Gastrocnemius medialis (tissue), 4 donors: ENCODE data around the gene CCDC172. TPM values are rescaled to one million over a fixed set of nuclear protein-coding genes. Genes with fewer than 3 reads are reported as not detected.

Source experiments
- ATAC-seq, 2 donors: fragments of 150-250 bp; one replicate each; pipeline ENCODE4 v1.9.1; 2016
- DNase-seq, 2 donors: peaks; one replicate each; pipeline ENCODE4 v3.0.0-alpha.2; 2019
- H3K27ac ChIP-seq, 4 donors: fragments of 200-600 bp; sonication (generic); 1 replicate in 1 of 4; 2 replicates in 3 of 4; pipeline ENCODE4 v1.5.1; 2016 to 2018; ENCODE audit warnings: mild to moderate bottlenecking in 2 of 4, moderate library complexity in 1 of 4
- H3K27me3 ChIP-seq, 3 donors: fragments of 200-600 bp; sonication (generic) in 2 of 3; 1 replicate in 1 of 3; 2 replicates in 2 of 3; pipeline versions ENCODE4 v1.5.1 to v1.6.0; 2016 to 2019; ENCODE audit warnings: mild to moderate bottlenecking in 1 of 3, moderate library complexity in 1 of 3
- H3K36me3 ChIP-seq, 2 donors: fragments of 200-600 bp; sonication (generic) in 1 of 2; one replicate each; pipeline ENCODE4 v1.5.1; 2017 to 2018
- H3K4me1 ChIP-seq, 2 donors: fragments of 200-600 bp; sonication (generic) in 1 of 2; one replicate each; pipeline ENCODE4 v1.5.1; 2016 to 2017; ENCODE audit warnings: mild to moderate bottlenecking in 2 of 2
- H3K4me3 ChIP-seq, 4 donors: fragments of 200-600 bp; sonication (generic) in 3 of 4; 1 replicate in 1 of 4; 2 replicates in 3 of 4; pipeline ENCODE4 v1.5.1; 2016 to 2019; ENCODE audit warnings: mild to moderate bottlenecking in 2 of 4
- H3K9me3 ChIP-seq, 3 donors: fragments of 200-600 bp; sonication (generic) in 2 of 3; 1 replicate in 1 of 3; 2 replicates in 2 of 3; pipeline ENCODE4 v1.5.1; 2016 to 2019
- CTCF ChIP-seq, 5 experiments: fragments of 450-650 bp in 3 of 5; fragments of 200-600 bp in 2 of 5; sonication (generic) in 2 of 5; IDR thresholded peaks in 4 of 5; conservative IDR thresholded peaks in 1 of 5; 1 replicate in 4 of 5; 2 replicates in 1 of 5; pipeline ENCODE4 v1.5.1; 2016 to 2019; ENCODE audit warnings: antibody characterized with exemption in 5 of 5, mild to moderate bottlenecking in 3 of 5, moderate library complexity in 3 of 5
- POLR2A ChIP-seq, 2 donors: fragments of 450-650 bp; IDR thresholded peaks; one replicate each; pipeline ENCODE4 v1.6.1; 2017; ENCODE audit warnings: antibody characterized with exemption in 2 of 2, mild to moderate bottlenecking in 2 of 2, moderate library complexity in 2 of 2
- in situ Hi-C, 4 donors: fragments of 200-750 bp; cut with MboI; loops; one replicate each; pipeline versions ENCODE4 v1.15.0 to v1.8.0; 2017; ENCODE audit warnings: low sequenced_read_pairs in 4 of 4
- intact Hi-C: fragments of 100-400 bp; cut with DNase I; formaldehyde crosslinking; loops from one replicate; pipeline ENCODE4 v1.15.1; 2023; ENCODE audit warnings: low total_unique reads
- total RNA-seq, 4 donors: library from RNA; depleted of rRNA; stranded (reverse); fragments of >200 nt; gene quantifications; one replicate each; pipeline versions ENCODE4 v1.1.0 to v1.2.3, GENCODE V29; 2016

CCDC172 gene
- total RNA-seq, result not detected

- intact Hi-C loops (no loop called here), in situ Hi-C loops (no loop called here)
- no peaks in the 10 kb centered on the region for H3K36me3 ChIP-seq
- TF ChIP-seq POLR2A (IDR thresholded peaks at IDR 0.05) (no peak), CTCF (IDR thresholded peaks at IDR 0.05 in 4 of 5, conservative IDR thresholded peaks at IDR 0.05 in 1 of 5) (no peak)
- H3K27me3 ChIP-seq, result no peaks in the 10 kb centered on the region
- no peak for ATAC-seq
- H3K9me3 ChIP-seq, result no peaks in the 10 kb centered on the region
- H3K4me1 ChIP-seq, result no peaks in the 10 kb centered on the region
- no peak within 1 kb of the TSS for H3K27ac ChIP-seq
- no peak for DNase-seq
- no peak within 1 kb of the TSS for H3K4me3 ChIP-seq
Measured at GRCh38 chr10:116324227-116324950, at the start of gene CCDC172. Gene CCDC172, plus strand, starts transcription at chr10:116324448. Its CDS starts 564 bp downstream, at chr10:116325012.

GRCh38 chr10:116276981-116277380, 47.3 kb upstream of the CCDC172 start:
- Histone ChIP-seq H3K4me1 (peaks cover 17 to 18% of the 10 kb centered on the region in 2 donors), H3K4me3 (no peak overlapping the region), H3K9me3 (no peaks in the 10 kb centered on the region), H3K27ac (no peak overlapping the region), H3K36me3 (no peaks in the 10 kb centered on the region), H3K27me3 (peaks cover 18 to 37% (median 33%) of the 10 kb centered on the region in 3 donors)
- TF ChIP-seq CTCF (IDR thresholded peaks at IDR 0.05 in 4 of 5, conservative IDR thresholded peaks at IDR 0.05 in 1 of 5) (no peak), POLR2A (IDR thresholded peaks at IDR 0.05) (no peak)
- intact Hi-C loops, result no loop called here
- in situ Hi-C loops, result loop anchor here in 2 of 4 donors (25.0 kb wide), 2 partner anchors 340 to 465 kb away; no protein-coding TSS in a partner anchor
- ATAC-seq, result no peak
- no peak for DNase-seq

GRCh38 chr10:116278846-116279245, 45.4 kb upstream of the CCDC172 start:
- intact Hi-C loops (no loop called here), in situ Hi-C loops (loop anchor here in 2 of 4 donors (25.0 kb wide), 2 partner anchors 342 to 467 kb away; no protein-coding TSS in a partner anchor)
- DNase-seq (no peak), ATAC-seq (no peak)
- H3K27ac ChIP-seq, result no peak overlapping the region
- TF ChIP-seq CTCF (IDR thresholded peaks at IDR 0.05 in 4 of 5, conservative IDR thresholded peaks at IDR 0.05 in 1 of 5), result no peak
- TF ChIP-seq POLR2A (IDR thresholded peaks at IDR 0.05), result no peak
- no peak overlapping the region for H3K4me3 ChIP-seq
- peaks cover 5 to 10% of the 10 kb centered on the region in 2 donors for H3K4me1 ChIP-seq
- peaks cover 8 to 18% (median 16%) of the 10 kb centered on the region in 3 donors for H3K27me3 ChIP-seq
- no peaks in the 10 kb centered on the region for H3K36me3 ChIP-seq
- no peaks in the 10 kb centered on the region for H3K9me3 ChIP-seq

GRCh38 chr10:116281775-116282174, 42.5 kb upstream of the CCDC172 start:
- no peaks in the 10 kb centered on the region for H3K9me3 ChIP-seq
- no peak overlapping the region for H3K27ac ChIP-seq
- H3K4me3 ChIP-seq, result no peak overlapping the region
- ATAC-seq, result no peak
- no peak for TF ChIP-seq CTCF (IDR thresholded peaks at IDR 0.05 in 4 of 5, conservative IDR thresholded peaks at IDR 0.05 in 1 of 5)
- no peak for TF ChIP-seq POLR2A (IDR thresholded peaks at IDR 0.05)
- H3K27me3 ChIP-seq, result no peaks in the 10 kb centered on the region
- no peaks in the 10 kb centered on the region for H3K4me1 ChIP-seq
- in situ Hi-C loops, result loop anchor here (10.0 to 25.0 kb wide), 5 partner anchors 337 to 487 kb away; no protein-coding TSS in a partner anchor
- DNase-seq, result no peak
- intact Hi-C loops, result no loop called here
- H3K36me3 ChIP-seq, result no peaks in the 10 kb centered on the region
